Gastrocnemius medialis (tissue), 4 donors: ENCODE measurements around the gene MXI1. TPM values are rescaled to one million over a fixed set of nuclear protein-coding genes. Genes with fewer than 3 reads are reported as not detected.

Experiments
- ATAC-seq, 2 donors: fragments of 150-250 bp; one replicate each; pipeline ENCODE4 v1.9.1; 2016
- DNase-seq, 2 donors: peaks; one replicate each; pipeline ENCODE4 v3.0.0-alpha.2; 2019
- H3K27ac ChIP-seq, 4 donors: fragments of 200-600 bp; sonication (generic); 1 replicate in 1 of 4; 2 replicates in 3 of 4; pipeline ENCODE4 v1.5.1; 2016 to 2018; ENCODE audit warnings: mild to moderate bottlenecking in 2 of 4, moderate library complexity in 1 of 4
- H3K27me3 ChIP-seq, 3 donors: fragments of 200-600 bp; sonication (generic) in 2 of 3; 1 replicate in 1 of 3; 2 replicates in 2 of 3; pipeline versions ENCODE4 v1.5.1 to v1.6.0; 2016 to 2019; ENCODE audit warnings: mild to moderate bottlenecking in 1 of 3, moderate library complexity in 1 of 3
- H3K36me3 ChIP-seq, 2 donors: fragments of 200-600 bp; sonication (generic) in 1 of 2; one replicate each; pipeline ENCODE4 v1.5.1; 2017 to 2018
- H3K4me1 ChIP-seq, 2 donors: fragments of 200-600 bp; sonication (generic) in 1 of 2; one replicate each; pipeline ENCODE4 v1.5.1; 2016 to 2017; ENCODE audit warnings: mild to moderate bottlenecking in 2 of 2
- H3K4me3 ChIP-seq, 4 donors: fragments of 200-600 bp; sonication (generic) in 3 of 4; 1 replicate in 1 of 4; 2 replicates in 3 of 4; pipeline ENCODE4 v1.5.1; 2016 to 2019; ENCODE audit warnings: mild to moderate bottlenecking in 2 of 4
- H3K9me3 ChIP-seq, 3 donors: fragments of 200-600 bp; sonication (generic) in 2 of 3; 1 replicate in 1 of 3; 2 replicates in 2 of 3; pipeline ENCODE4 v1.5.1; 2016 to 2019
- CTCF ChIP-seq, 5 experiments: fragments of 450-650 bp in 3 of 5; fragments of 200-600 bp in 2 of 5; sonication (generic) in 2 of 5; IDR thresholded peaks in 4 of 5; conservative IDR thresholded peaks in 1 of 5; 1 replicate in 4 of 5; 2 replicates in 1 of 5; pipeline ENCODE4 v1.5.1; 2016 to 2019; ENCODE audit warnings: antibody characterized with exemption in 5 of 5, mild to moderate bottlenecking in 3 of 5, moderate library complexity in 3 of 5
- POLR2A ChIP-seq, 2 donors: fragments of 450-650 bp; IDR thresholded peaks; one replicate each; pipeline ENCODE4 v1.6.1; 2017; ENCODE audit warnings: antibody characterized with exemption in 2 of 2, mild to moderate bottlenecking in 2 of 2, moderate library complexity in 2 of 2
- in situ Hi-C, 4 donors: fragments of 200-750 bp; cut with MboI; loops; one replicate each; pipeline versions ENCODE4 v1.15.0 to v1.8.0; 2017; ENCODE audit warnings: low sequenced_read_pairs in 4 of 4
- intact Hi-C: fragments of 100-400 bp; cut with DNase I; formaldehyde crosslinking; loops from one replicate; pipeline ENCODE4 v1.15.1; 2023; ENCODE audit warnings: low total_unique reads
- total RNA-seq, 4 donors: library from RNA; depleted of rRNA; stranded (reverse); fragments of >200 nt; gene quantifications; one replicate each; pipeline versions ENCODE4 v1.1.0 to v1.2.3, GENCODE V29; 2016

MXI1 gene
- total RNA-seq = 10 to 100 TPM; 35.9 to 67.8 (median 53.9) TPM

GRCh38 chr10:110207011-110207804 lies at the start of gene MXI1:
MXI1 (plus strand) TSS chr10:110207605; CDS start chr10:110207809, 204 bp downstream.
- no peaks in the 10 kb centered on the region for H3K9me3 ChIP-seq
- H3K4me3 ChIP-seq = peak within 1 kb of the TSS; percentile 76 to 94 (median 84)
- peaks cover 6 to 17% of the 10 kb centered on the region in 2 donors for H3K4me1 ChIP-seq
- intact Hi-C loops (loop anchor here (1.0 to 5.0 kb wide), 3 partner anchors 72 to 315 kb away; partner anchors contain the start of gene DUSP5), in situ Hi-C loops (no loop called here)
- TF ChIP-seq POLR2A (IDR thresholded peaks at IDR 0.05) = peak; percentile 38 to 66
- TF ChIP-seq CTCF (IDR thresholded peaks at IDR 0.05 in 4 of 5, conservative IDR thresholded peaks at IDR 0.05 in 1 of 5) = no peak
- H3K36me3 ChIP-seq = no peaks in the 10 kb centered on the region
- ATAC-seq = peak in 1 of 2 donors; percentile 18
- peak within 1 kb of the TSS; percentile 89 to 98 (median 98) for H3K27ac ChIP-seq
- peak; percentile 46 to 55 for DNase-seq
- no peaks in the 10 kb centered on the region for H3K27me3 ChIP-seq

- H3K9me3 ChIP-seq = no peaks in the 10 kb centered on the region
- no peak for TF ChIP-seq POLR2A (IDR thresholded peaks at IDR 0.05)
- no peak for TF ChIP-seq CTCF (IDR thresholded peaks at IDR 0.05 in 4 of 5, conservative IDR thresholded peaks at IDR 0.05 in 1 of 5)
- no peak for DNase-seq
- no peak overlapping the region for H3K4me3 ChIP-seq
- ATAC-seq = no peak
- H3K27me3 ChIP-seq = no peaks in the 10 kb centered on the region
- no peak overlapping the region for H3K27ac ChIP-seq
- H3K36me3 ChIP-seq = no peaks in the 10 kb centered on the region
- intact Hi-C loops (no loop called here), in situ Hi-C loops (no loop called here)
- H3K4me1 ChIP-seq = no peaks in the 10 kb centered on the region
Measured at GRCh38 chr10:110158051-110159005, 49.1 kb upstream of the MXI1 start.

- in situ Hi-C loops (no loop called here), intact Hi-C loops (no loop called here)
- ATAC-seq (no peak), DNase-seq (no peak)
- TF ChIP-seq POLR2A (IDR thresholded peaks at IDR 0.05) = no peak
- no peak for TF ChIP-seq CTCF (IDR thresholded peaks at IDR 0.05 in 4 of 5, conservative IDR thresholded peaks at IDR 0.05 in 1 of 5)
- no peaks in the 10 kb centered on the region for H3K4me1 ChIP-seq
- no peaks in the 10 kb centered on the region for H3K9me3 ChIP-seq
- H3K27ac ChIP-seq = no peak overlapping the region
- no peak overlapping the region for H3K4me3 ChIP-seq
- no peaks in the 10 kb centered on the region for H3K36me3 ChIP-seq
- no peaks in the 10 kb centered on the region for H3K27me3 ChIP-seq
Measured at GRCh38 chr10:110160081-110160480, 47.3 kb upstream of the MXI1 start.

- peaks cover 0 to under 1% (median 0%) of the 10 kb centered on the region in 3 donors for H3K27me3 ChIP-seq
- no peaks in the 10 kb centered on the region for H3K4me1 ChIP-seq
- H3K36me3 ChIP-seq = no peaks in the 10 kb centered on the region
- ATAC-seq = no peak
- no peaks in the 10 kb centered on the region for H3K9me3 ChIP-seq
- in situ Hi-C loops (no loop called here), intact Hi-C loops (no loop called here)
- no peak for TF ChIP-seq POLR2A (IDR thresholded peaks at IDR 0.05)
- TF ChIP-seq CTCF (IDR thresholded peaks at IDR 0.05 in 4 of 5, conservative IDR thresholded peaks at IDR 0.05 in 1 of 5) = no peak
- no peak overlapping the region for H3K4me3 ChIP-seq
- DNase-seq = no peak
- no peak overlapping the region for H3K27ac ChIP-seq
Measured at GRCh38 chr10:110160522-110160921, 46.9 kb upstream of the MXI1 start.
